Adrenal gland (tissue), 12 donors: Measurements from ENCODE around the gene KMT2E. TPM values are rescaled to one million over a fixed set of nuclear protein-coding genes. Genes with fewer than 3 reads are reported as not detected.
A peak's percentile ranks its signal among the peaks of the same experiment; 100 is the strongest.

ENCODE experiments used
- DNase-seq, 7 donors: peaks; one replicate each; pipeline ENCODE4 v3.0.0-alpha.2; 2019 to 2020
- H3K27ac ChIP-seq, 5 donors: fragments of 200-600 bp; sonication (generic) in 4 of 5; 1 replicate in 3 of 5; 2 replicates in 2 of 5; pipeline versions ENCODE4 v1.5.1 to v1.8.0; 2016 to 2020; ENCODE audit warnings: mild to moderate bottlenecking in 1 of 5
- H3K27me3 ChIP-seq: fragments of 200-600 bp; 2 replicates; pipeline ENCODE4 v1.8.0; 2021
- H3K36me3 ChIP-seq, 2 donors: fragments of 200-600 bp; replicated peaks in 1 of 2; 1 replicate in 1 of 2; 2 replicates in 1 of 2; pipeline versions ENCODE4 v1.5.1 to v1.8.0; 2018 to 2022
- H3K4me1 ChIP-seq, 2 donors: fragments of 200-600 bp; replicated peaks in 1 of 2; 1 replicate in 1 of 2; 2 replicates in 1 of 2; pipeline versions ENCODE4 v1.5.1 to v1.8.0; 2018 to 2021
- H3K4me3 ChIP-seq, 4 donors: fragments of 200-600 bp; sonication (generic) in 3 of 4; one replicate each; pipeline ENCODE4 v1.5.1; 2016 to 2018
- H3K9me3 ChIP-seq, 3 donors: fragments of 200-600 bp; sonication (generic) in 1 of 3; replicated peaks in 1 of 3; 1 replicate in 2 of 3; 2 replicates in 1 of 3; pipeline versions ENCODE4 v1.5.1 to v1.8.0; 2016 to 2021
- POLR2A ChIP-seq, 2 donors: fragments of 450-650 bp; IDR thresholded peaks; one replicate each; pipeline ENCODE4 v1.6.1; 2017; ENCODE audit warnings: antibody characterized with exemption in 2 of 2, mild to moderate bottlenecking in 2 of 2, moderate library complexity in 1 of 2
- WGBS, 4 donors: extraction: QIAGEN DNeasy Blood & Tissue Kit in 2 of 4; methylation state at CpG; one replicate each; pipeline versions ENCODE4 v1.1.5 to v1.1.7; 2013 to 2017; 5-methylcytosine and 5-hydroxymethylcytosine counted together
- intact Hi-C, 2 donors: fragments of 100-400 bp; cut with DNase I; formaldehyde crosslinking; loops; one replicate each; pipeline versions ENCODE4 v1.14.1 to v1.15.0; 2022 to 2023
- polyA plus RNA-seq, 3 donors: library from polyadenylated mRNA; stranded (reverse); fragments of 200-250 nt in 2 of 3; fragments of 350-450 nt in 1 of 3; fragmentation: Illumina TruSeq in 1 of 3; extraction: RNeasy Lipid Tissue Mini Kit (QIAGEN cat#74804) in 1 of 3; gene quantifications; one replicate each; pipeline ENCODE4 v1.2.3, GENCODE V29; 2013 to 2014
- total RNA-seq, 9 donors: library from RNA; depleted of rRNA in 4 of 9; stranded (reverse); fragments of >200 nt in 4 of 9; fragments of 120-200 nt in 1 of 9; fragmentation: NEBNext Ultra II Directional in 1 of 9; extraction: Animal tissue kit (Norgen Biotek cat#: 25700) in 1 of 9; gene quantifications; one replicate each; pipeline versions ENCODE4 v1.1.0 to v1.2.4, GENCODE V29; 2013 to 2023
- TF ChIP-seq, protein P1 (sequence below), 6 experiments: fragments of 450-650 bp in 4 of 6; fragments of 200-600 bp in 2 of 6; sonication (generic) in 1 of 6; IDR thresholded peaks; 1 replicate in 5 of 6; 2 replicates in 1 of 6; pipeline versions ENCODE4 v1.5.1 to v1.8.0; 2016 to 2021; ENCODE audit warnings: antibody characterized with exemption in 6 of 6, mild to moderate bottlenecking in 2 of 6, moderate library complexity in 1 of 6
- donor health status: healthy with polysubstance abuse.
- donor health status: Bipolar disorder and iron deficiency.
- donor health status: DM: yes; HTN: yes; CAD: no.
- donor health status: DM: no; HTN: no; CAD: no.
- donor health status: DM: no; HTN: no; CAD: no.
- donor health status: DM: yes; HTN: yes; CAD: no.

KMT2E gene
- total and polyA plus RNA-seq, 12 donors, result 14.4 to 98.0 (median 48.4) TPM

DNA sequence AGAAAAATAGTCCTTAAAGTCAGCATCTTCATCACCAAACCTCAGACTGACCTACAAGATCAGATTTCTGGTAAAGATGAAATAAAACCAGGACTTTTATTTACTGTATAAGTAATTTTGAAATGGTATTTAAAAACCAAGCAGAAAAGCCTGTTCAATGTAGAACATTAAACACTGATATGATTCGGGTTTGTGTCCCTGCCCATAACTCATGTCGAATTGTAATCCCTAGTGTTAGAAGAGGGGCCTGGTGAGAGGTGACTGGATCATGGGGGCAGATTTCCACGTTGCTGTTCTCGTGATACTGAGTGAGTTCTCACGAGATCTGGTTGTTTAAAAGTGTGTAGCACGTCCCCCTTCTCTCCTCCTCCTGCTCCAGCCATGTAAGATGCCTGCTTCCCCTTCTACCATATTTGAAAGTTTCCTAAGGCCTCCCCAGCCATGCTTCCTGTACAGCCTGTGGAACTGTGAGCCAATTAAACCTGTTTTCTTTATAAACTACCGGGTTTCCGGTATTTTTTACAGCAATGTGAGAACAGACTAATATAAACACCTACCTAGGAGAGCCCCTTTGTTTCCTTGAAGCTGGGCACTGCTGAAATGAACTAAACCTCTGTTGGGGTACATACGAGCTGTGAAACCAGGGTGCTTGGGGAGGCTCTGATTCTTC lies 120.1 kb downstream of the KMT2E start:
- Histone ChIP-seq H3K36me3 (peaks cover 0 to 7% of the 10 kb centered on the region in 2 donors), H3K4me3 (no peak overlapping the region), H3K4me1 (peaks cover 8 to 19% of the 10 kb centered on the region in 2 donors), H3K27ac (no peak overlapping the region), H3K9me3 (no peaks in the 10 kb centered on the region), H3K27me3 (no peaks in the 10 kb centered on the region)
- 85 to 92% (median 90%) methylated on average over 9 of the region's 9 CpGs for WGBS, 4 donors
- DNase-seq, result no peak
- no peak for TF ChIP-seq POLR2A (IDR thresholded peaks at IDR 0.05)
- TF ChIP-seq, protein P1, sequence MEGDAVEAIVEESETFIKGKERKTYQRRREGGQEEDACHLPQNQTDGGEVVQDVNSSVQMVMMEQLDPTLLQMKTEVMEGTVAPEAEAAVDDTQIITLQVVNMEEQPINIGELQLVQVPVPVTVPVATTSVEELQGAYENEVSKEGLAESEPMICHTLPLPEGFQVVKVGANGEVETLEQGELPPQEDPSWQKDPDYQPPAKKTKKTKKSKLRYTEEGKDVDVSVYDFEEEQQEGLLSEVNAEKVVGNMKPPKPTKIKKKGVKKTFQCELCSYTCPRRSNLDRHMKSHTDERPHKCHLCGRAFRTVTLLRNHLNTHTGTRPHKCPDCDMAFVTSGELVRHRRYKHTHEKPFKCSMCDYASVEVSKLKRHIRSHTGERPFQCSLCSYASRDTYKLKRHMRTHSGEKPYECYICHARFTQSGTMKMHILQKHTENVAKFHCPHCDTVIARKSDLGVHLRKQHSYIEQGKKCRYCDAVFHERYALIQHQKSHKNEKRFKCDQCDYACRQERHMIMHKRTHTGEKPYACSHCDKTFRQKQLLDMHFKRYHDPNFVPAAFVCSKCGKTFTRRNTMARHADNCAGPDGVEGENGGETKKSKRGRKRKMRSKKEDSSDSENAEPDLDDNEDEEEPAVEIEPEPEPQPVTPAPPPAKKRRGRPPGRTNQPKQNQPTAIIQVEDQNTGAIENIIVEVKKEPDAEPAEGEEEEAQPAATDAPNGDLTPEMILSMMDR (IDR thresholded peaks at IDR 0.05), result no peak
- intact Hi-C loops, result loop anchor here in 1 of 2 donors (10.0 kb wide), 1 partner anchor 201 kb away; no protein-coding TSS in a partner anchor

- Histone ChIP-seq H3K4me3 (no peak overlapping the region), H3K27me3 (no peaks in the 10 kb centered on the region), H3K27ac (no peak overlapping the region), H3K9me3 (no peaks in the 10 kb centered on the region), H3K4me1 (peaks cover 8 to 19% of the 10 kb centered on the region in 2 donors), H3K36me3 (no peaks in the 10 kb centered on the region)
- peak in 5 of 7 donors; percentile 35 to 59 (median 48) for DNase-seq
- 57 to 61% (median 60%) methylated on average over 3 of the region's 3 CpGs for WGBS, 4 donors
- intact Hi-C loops, result loop anchor here in 1 of 2 donors (10.0 kb wide), 1 partner anchor 199 kb away; no protein-coding TSS in a partner anchor
- TF ChIP-seq POLR2A (IDR thresholded peaks at IDR 0.05), result no peak
- TF ChIP-seq, protein P1 (IDR thresholded peaks at IDR 0.05), result peak; percentile 12 to 39 (median 31)
Measured at GRCh38 chr7:105136221-105136620, 122.2 kb downstream of the KMT2E start.

DNA sequence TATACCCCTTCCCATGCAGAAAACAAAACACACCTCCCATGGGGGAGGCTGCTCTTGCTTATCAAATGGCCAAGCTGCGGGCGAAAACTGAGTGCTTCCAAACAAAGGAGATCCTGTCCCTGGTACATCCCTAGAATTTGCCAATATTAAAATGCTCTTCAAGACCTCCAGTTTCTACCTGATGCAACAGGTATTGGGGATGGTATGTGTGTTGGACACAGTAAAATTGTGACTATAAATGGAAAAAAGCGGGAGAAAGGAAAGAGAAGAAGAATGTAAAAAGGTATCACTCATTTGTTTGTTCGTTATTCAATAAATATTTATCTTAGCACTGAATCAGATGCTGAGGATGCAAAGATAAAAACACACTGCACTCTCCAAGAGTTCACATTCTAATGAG lies 123.9 kb downstream of the KMT2E start:
- H3K36me3 ChIP-seq, result peaks cover 0 to 9% of the 10 kb centered on the region in 2 donors
- TF ChIP-seq, protein P1 (IDR thresholded peaks at IDR 0.05), result no peak
- no peak for TF ChIP-seq POLR2A (IDR thresholded peaks at IDR 0.05)
- intact Hi-C loops, result loop anchor here in 1 of 2 donors (10.0 kb wide), 1 partner anchor 197 kb away; no protein-coding TSS in a partner anchor
- no peak overlapping the region for H3K27ac ChIP-seq
- H3K4me3 ChIP-seq, result no peak overlapping the region
- WGBS, 4 donors, result 95 to 98% (median 96%) methylated on average over 4 of the region's 4 CpGs
- no peaks in the 10 kb centered on the region for H3K9me3 ChIP-seq
- peaks cover 0 to 10% of the 10 kb centered on the region in 2 donors for H3K4me1 ChIP-seq
- DNase-seq, result no peak
- no peaks in the 10 kb centered on the region for H3K27me3 ChIP-seq

- Histone ChIP-seq H3K4me1 (peaks cover 0 to 10% of the 10 kb centered on the region in 2 donors), H3K27me3 (no peaks in the 10 kb centered on the region), H3K4me3 (no peak overlapping the region), H3K36me3 (peaks cover 0 to 9% of the 10 kb centered on the region in 2 donors), H3K9me3 (no peaks in the 10 kb centered on the region), H3K27ac (no peak overlapping the region)
- DNase-seq, result no peak
- TF ChIP-seq, protein P1 (IDR thresholded peaks at IDR 0.05), result no peak
- no peak for TF ChIP-seq POLR2A (IDR thresholded peaks at IDR 0.05)
- intact Hi-C loops, result loop anchor here in 1 of 2 donors (10.0 kb wide), 1 partner anchor 195 kb away; no protein-coding TSS in a partner anchor
Measured at GRCh38 chr7:105139381-105139780, 125.4 kb downstream of the KMT2E start.
